ENCODE data around the gene C10orf90.

Gene C10orf90

GRCh38 chr10:126599949-126600682, 70.4 kb downstream of the C10orf90 start:
- no peak overlapping the region for H3K27ac ChIP-seq (replicated peaks)
- no peak overlapping the region for H3K4me3 ChIP-seq (replicated peaks; ENCODE audit: insufficient read depth, low read length)
- DNase-seq (ENCODE audit: low read depth in 1 of 2, low spot score in 1 of 2) = no peak
- TF ChIP-seq GABPA (IDR thresholded peaks at IDR 0.05; ENCODE audit: low read depth) (no peak), POLR2AphosphoS5 (IDR thresholded peaks at IDR 0.05; ENCODE audit: low read depth) (no peak), SPI1 (IDR thresholded peaks at IDR 0.05; ENCODE audit: borderline replicate concordance, low read depth) (no peak), CTCF (IDR thresholded peaks at IDR 0.05; ENCODE audit: insufficient read depth, low read length) (no peak)
- TF ChIP-seq, protein P1, sequence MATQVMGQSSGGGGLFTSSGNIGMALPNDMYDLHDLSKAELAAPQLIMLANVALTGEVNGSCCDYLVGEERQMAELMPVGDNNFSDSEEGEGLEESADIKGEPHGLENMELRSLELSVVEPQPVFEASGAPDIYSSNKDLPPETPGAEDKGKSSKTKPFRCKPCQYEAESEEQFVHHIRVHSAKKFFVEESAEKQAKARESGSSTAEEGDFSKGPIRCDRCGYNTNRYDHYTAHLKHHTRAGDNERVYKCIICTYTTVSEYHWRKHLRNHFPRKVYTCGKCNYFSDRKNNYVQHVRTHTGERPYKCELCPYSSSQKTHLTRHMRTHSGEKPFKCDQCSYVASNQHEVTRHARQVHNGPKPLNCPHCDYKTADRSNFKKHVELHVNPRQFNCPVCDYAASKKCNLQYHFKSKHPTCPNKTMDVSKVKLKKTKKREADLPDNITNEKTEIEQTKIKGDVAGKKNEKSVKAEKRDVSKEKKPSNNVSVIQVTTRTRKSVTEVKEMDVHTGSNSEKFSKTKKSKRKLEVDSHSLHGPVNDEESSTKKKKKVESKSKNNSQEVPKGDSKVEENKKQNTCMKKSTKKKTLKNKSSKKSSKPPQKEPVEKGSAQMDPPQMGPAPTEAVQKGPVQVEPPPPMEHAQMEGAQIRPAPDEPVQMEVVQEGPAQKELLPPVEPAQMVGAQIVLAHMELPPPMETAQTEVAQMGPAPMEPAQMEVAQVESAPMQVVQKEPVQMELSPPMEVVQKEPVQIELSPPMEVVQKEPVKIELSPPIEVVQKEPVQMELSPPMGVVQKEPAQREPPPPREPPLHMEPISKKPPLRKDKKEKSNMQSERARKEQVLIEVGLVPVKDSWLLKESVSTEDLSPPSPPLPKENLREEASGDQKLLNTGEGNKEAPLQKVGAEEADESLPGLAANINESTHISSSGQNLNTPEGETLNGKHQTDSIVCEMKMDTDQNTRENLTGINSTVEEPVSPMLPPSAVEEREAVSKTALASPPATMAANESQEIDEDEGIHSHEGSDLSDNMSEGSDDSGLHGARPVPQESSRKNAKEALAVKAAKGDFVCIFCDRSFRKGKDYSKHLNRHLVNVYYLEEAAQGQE (IDR thresholded peaks at IDR 0.05; ENCODE audit: insufficient replicate concordance, low read depth) = no peak
- H3K27me3 ChIP-seq (ENCODE audit: insufficient read depth, poor library complexity, severe bottlenecking) = peaks cover 3% of the 10 kb centered on the region

GRCh38 chr10:126598009-126598408, 72.5 kb downstream of the C10orf90 start:
- no peak overlapping the region for H3K27ac ChIP-seq (replicated peaks)
- DNase-seq (ENCODE audit: low read depth in 1 of 2, low spot score in 1 of 2) = peak in 1 of 2 experiments; percentile 28
- peaks cover 3% of the 10 kb centered on the region for H3K27me3 ChIP-seq (ENCODE audit: insufficient read depth, poor library complexity, severe bottlenecking)
- H3K4me3 ChIP-seq (replicated peaks; ENCODE audit: insufficient read depth, low read length) = no peak overlapping the region
- TF ChIP-seq POLR2AphosphoS5 (IDR thresholded peaks at IDR 0.05; ENCODE audit: low read depth) (no peak), CTCF (IDR thresholded peaks at IDR 0.05; ENCODE audit: insufficient read depth, low read length) (peak; percentile 89)
- TF ChIP-seq, protein P1 (IDR thresholded peaks at IDR 0.05; ENCODE audit: insufficient replicate concordance, low read depth) = no peak

- TF ChIP-seq, protein P1 (IDR thresholded peaks at IDR 0.05; ENCODE audit: insufficient replicate concordance, low read depth) = no peak
- TF ChIP-seq GABPA (IDR thresholded peaks at IDR 0.05; ENCODE audit: low read depth) (no peak), POLR2AphosphoS5 (IDR thresholded peaks at IDR 0.05; ENCODE audit: low read depth) (no peak), SPI1 (IDR thresholded peaks at IDR 0.05; ENCODE audit: borderline replicate concordance, low read depth) (no peak), CTCF (IDR thresholded peaks at IDR 0.05; ENCODE audit: insufficient read depth, low read length) (no peak)
- Histone ChIP-seq H3K27ac (replicated peaks) (no peak overlapping the region), H3K4me3 (replicated peaks; ENCODE audit: insufficient read depth, low read length) (no peak overlapping the region), H3K27me3 (ENCODE audit: insufficient read depth, poor library complexity, severe bottlenecking) (peaks cover 3% of the 10 kb centered on the region)
- no peak for DNase-seq (ENCODE audit: low read depth in 1 of 2, low spot score in 1 of 2)
These were observed 73.3 kb downstream of the C10orf90 start for GRCh38 chr10:126597211-126597610.

Data from HL-60 (cell line).